Brain pericyte (primary cell): ENCODE measurements around the gene BCL7A.
"Not testable (repeated sequence)": the region's sequence is repeated elsewhere in the genome, so short reads cannot be mapped to it uniquely, and the experiment has no call there.

ENCODE experiments used
- DNase-seq: peaks from one replicate; pipeline ENCODE4 v3.0.0-alpha.2; 2012; ENCODE audit warnings: low read depth, low spot score

BCL7A gene

GRCh38 chr12:122021822-122022392 is at the start of gene BCL7A:
Gene BCL7A (plus strand): TSS chr12:122021884. CDS start chr12:122022092, 208 bp downstream.
- DNase-seq, result no peak

GRCh38 chr12:121974026-121974985 is 47.4 kb upstream of the BCL7A start:
- no peak for DNase-seq

GRCh38 chr12:121975021-121975420 is 46.7 kb upstream of the BCL7A start:
- DNase-seq, result no peak

GRCh38 chr12:121976950-121977349 is 44.7 kb upstream of the BCL7A start:
- no peak for DNase-seq

GRCh38 chr12:121980191-121980891 is 41.3 kb upstream of the BCL7A start:
- DNase-seq, result no peak

GRCh38 chr12:121980892-121981272 is 40.8 kb upstream of the BCL7A start:
- DNase-seq, result no peak

- no peak for DNase-seq
Observed at GRCh38 chr12:121981456-121981855, 40.2 kb upstream of the BCL7A start.

GRCh38 chr12:121982950-121983349 is 38.7 kb upstream of the BCL7A start:
- no peak for DNase-seq

GRCh38 chr12:121983536-121984210 is 38.0 kb upstream of the BCL7A start:
- DNase-seq, result no peak

GRCh38 chr12:121986489-121987245 is 35.0 kb upstream of the BCL7A start:
- DNase-seq, result no peak

GRCh38 chr12:121988519-121988918 is 33.2 kb upstream of the BCL7A start:
- not testable (repeated sequence) for DNase-seq

- DNase-seq, result no peak
Observed at GRCh38 chr12:121989276-121990113, 32.2 kb upstream of the BCL7A start.

GRCh38 chr12:121990114-121990647 is 31.5 kb upstream of the BCL7A start:
- no peak for DNase-seq

- DNase-seq, result no peak
Observed at GRCh38 chr12:121990692-121991603, 30.7 kb upstream of the BCL7A start.

GRCh38 chr12:121992059-121992879 is 29.4 kb upstream of the BCL7A start:
- peak; percentile 69 for DNase-seq

GRCh38 chr12:121996050-121996944 is 25.4 kb upstream of the BCL7A start:
- DNase-seq, result no peak
